Natural killer cell (primary cell): ENCODE measurements around the gene MITF. TPM values are rescaled to one million over a fixed set of nuclear protein-coding genes. Genes with fewer than 3 reads are reported as not detected.

ENCODE experiments used
- ATAC-seq, 3 donors: fragments of 150-1000 bp in 2 of 3; fragments of 200-7000 bp in 1 of 3; cut with Tn5 transposase; 1 replicate in 1 of 3; 2 replicates in 2 of 3; pipeline ENCODE4 v1.10.0; 2021; ENCODE audit warnings: mild to moderate bottlenecking in 2 of 3, moderate library complexity in 2 of 3
- DNase-seq, 2 donors: peaks; one replicate each; pipeline versions ENCODE4 v3.0.0 to v3.0.0-alpha.2; 2013 to 2021; ENCODE audit warnings: mixed read lengths in 1 of 2
- H3K27ac ChIP-seq: one replicate; pipeline ENCODE4 v1.5.1; 2013; ENCODE audit warnings: mild to moderate bottlenecking, low read length
- H3K27me3 ChIP-seq: one replicate; pipeline ENCODE4 v1.6.1; 2013; ENCODE audit warnings: low read length; ENCODE audit not compliant: control insufficient read depth, insufficient read depth
- H3K36me3 ChIP-seq: one replicate; pipeline ENCODE4 v1.6.1; 2013; ENCODE audit warnings: low read length; ENCODE audit not compliant: control insufficient read depth, insufficient read depth
- H3K4me1 ChIP-seq: one replicate; pipeline ENCODE4 v1.6.1; 2013; ENCODE audit warnings: low read length; ENCODE audit not compliant: control insufficient read depth, insufficient read depth
- H3K4me3 ChIP-seq: one replicate; pipeline ENCODE4 v1.5.1; 2013; ENCODE audit warnings: low read length
- H3K9me3 ChIP-seq: one replicate; pipeline ENCODE4 v1.6.1; 2013; ENCODE audit warnings: low read length; ENCODE audit not compliant: control insufficient read depth, insufficient read depth
- H3K27ac Mint-ChIP-seq, 2 donors: one replicate each; pipeline ENCODE4 v1.8.0; 2022; ENCODE audit warnings: mild to moderate bottlenecking in 2 of 2, mixed read lengths in 2 of 2, moderate library complexity in 1 of 2
- H3K27me3 Mint-ChIP-seq, 2 donors: one replicate each; pipeline ENCODE4 v1.8.0; 2022; ENCODE audit warnings: low read depth in 2 of 2, mixed read lengths in 2 of 2
- H3K36me3 Mint-ChIP-seq: one replicate; pipeline ENCODE4 v1.8.0; 2022; ENCODE audit warnings: mixed read lengths
- H3K4me1 Mint-ChIP-seq, 2 donors: one replicate each; pipeline ENCODE4 v1.8.0; 2022; ENCODE audit warnings: mixed read lengths in 2 of 2
- H3K4me3 Mint-ChIP-seq: one replicate; pipeline ENCODE4 v1.8.0; 2022; ENCODE audit warnings: mild to moderate bottlenecking, moderate library complexity, mixed read lengths
- H3K9me3 Mint-ChIP-seq, 2 donors: one replicate each; pipeline ENCODE4 v1.8.0; 2022; ENCODE audit warnings: mixed read lengths in 2 of 2
- CTCF ChIP-seq: fragments of 200-600 bp; IDR thresholded peaks from one replicate; pipeline ENCODE4 v1.8.0; 2022; ENCODE audit warnings: antibody characterized with exemption
- WGBS: methylation state at CpG from one replicate; pipeline ENCODE4 v1.1.7; 2013; ENCODE audit warnings: missing lambda C conversion rate; ENCODE audit not compliant: insufficient coverage; 5-methylcytosine and 5-hydroxymethylcytosine counted together
- intact Hi-C: fragments of 100-400 bp; cut with micrococcal nuclease; formaldehyde crosslinking; loops from one replicate; pipeline ENCODE4 v1.14.2; 2022
- total RNA-seq, 4 donors: library from RNA; stranded (reverse); fragments of 120-200 nt in 1 of 4; gene quantifications; one replicate each; pipeline versions ENCODE4 v1.2.3 to v1.2.4, GENCODE V29; 2013 to 2022

MITF gene
- total RNA-seq, 3 donors from 2014 or later (not counting 1 experiment from before 2014, with no cell fraction given): 0.23 to 1.5 (median 0.54) TPM

GRCh38 chr3:69752241-69752640 lies 13.0 kb downstream of the MITF start:
- Histone ChIP-seq H3K4me1 (peaks cover 5% of the 10 kb centered on the region), H3K36me3 (no peaks in the 10 kb centered on the region), H3K27ac (no peak overlapping the region), H3K27me3 (no peaks in the 10 kb centered on the region), H3K4me3 (no peak overlapping the region), H3K9me3 (no peaks in the 10 kb centered on the region)
- WGBS: 87% methylated on average over 1 of the region's 1 CpG
- no peak overlapping the region for H3K27ac Mint-ChIP-seq
- intact Hi-C loops: no loop called here
- peaks cover 2 to 3% of the 10 kb centered on the region in 2 donors for H3K9me3 Mint-ChIP-seq
- no peak for TF ChIP-seq CTCF
- no peaks in the 10 kb centered on the region for H3K4me1 Mint-ChIP-seq
- H3K36me3 Mint-ChIP-seq: no peaks in the 10 kb centered on the region
- DNase-seq (no peak), ATAC-seq (no peak)
- H3K27me3 Mint-ChIP-seq: no peaks in the 10 kb centered on the region
- no peak overlapping the region for H3K4me3 Mint-ChIP-seq

GRCh38 chr3:69753179-69753775 lies 14.0 kb downstream of the MITF start:
- Mint-ChIP-seq H3K4me1 (no peaks in the 10 kb centered on the region), H3K27me3 (no peaks in the 10 kb centered on the region), H3K27ac (no peak overlapping the region), H3K36me3 (no peaks in the 10 kb centered on the region), H3K9me3 (peaks cover 2 to 7% of the 10 kb centered on the region in 2 donors), H3K4me3 (no peak overlapping the region)
- TF ChIP-seq CTCF: no peak
- no peaks in the 10 kb centered on the region for H3K36me3 ChIP-seq
- ATAC-seq (no peak), DNase-seq (no peak)
- no peak overlapping the region for H3K4me3 ChIP-seq
- no peaks in the 10 kb centered on the region for H3K9me3 ChIP-seq
- no peak overlapping the region for H3K27ac ChIP-seq
- peaks cover 3% of the 10 kb centered on the region for H3K4me1 ChIP-seq
- no peaks in the 10 kb centered on the region for H3K27me3 ChIP-seq
- intact Hi-C loops: no loop called here

- no peaks in the 10 kb centered on the region for H3K4me1 Mint-ChIP-seq
- whole genome bisulfite sequencing: no CpG with 5 or more reads among the region's 1 CpG
- intact Hi-C loops: no loop called here
Measured at GRCh38 chr3:69755795-69756194, 16.5 kb downstream of the MITF start.

More at GRCh38 chr3:69755795-69756194, 16.5 kb downstream of the MITF start:
- no peaks in the 10 kb centered on the region for H3K27me3 Mint-ChIP-seq
- H3K9me3 Mint-ChIP-seq: peaks cover 2 to 7% of the 10 kb centered on the region in 2 donors
- Histone ChIP-seq H3K36me3 (no peaks in the 10 kb centered on the region), H3K4me3 (no peak overlapping the region), H3K4me1 (no peaks in the 10 kb centered on the region), H3K27ac (no peak overlapping the region), H3K27me3 (no peaks in the 10 kb centered on the region), H3K9me3 (no peaks in the 10 kb centered on the region)
- H3K36me3 Mint-ChIP-seq: no peaks in the 10 kb centered on the region
- no peak for DNase-seq
- no peak overlapping the region for H3K27ac Mint-ChIP-seq
- no peak for TF ChIP-seq CTCF
- ATAC-seq: no peak
- H3K4me3 Mint-ChIP-seq: no peak overlapping the region
